Neural cell (in vitro differentiated cells): ENCODE data around the gene SLIT3. TPM values are rescaled to one million over a fixed set of nuclear protein-coding genes. Genes with fewer than 3 reads are reported as not detected.

Source experiments
- H2AFZ ChIP-seq: fragments of 200-600, 300-800 bp; sonication (generic), shearing (Covaris generic); 2 replicates; pipeline ENCODE4 v1.6.0; 2014; ENCODE audit warnings: low read depth, mild to moderate bottlenecking, antibody characterized with exemption, low read length, moderate library complexity
- H3F3A ChIP-seq: fragments of 200-600 bp; shearing (Covaris generic); 2 replicates; pipeline ENCODE4 v1.6.1; 2016; ENCODE audit warnings: mild to moderate bottlenecking, moderate library complexity, mixed read lengths, antibody characterized with exemption, low read length; ENCODE audit not compliant: insufficient read depth, poor library complexity, severe bottlenecking
- H3K27ac ChIP-seq: fragments of 200-600, 300-800 bp; sonication (generic), shearing (Covaris generic); 2 replicates; pipeline ENCODE4 v1.5.1; 2014; ENCODE audit warnings: mild to moderate bottlenecking, low read length, moderate library complexity
- H3K27me3 ChIP-seq: fragments of 300-800, 200-600 bp; sonication (generic), shearing (Covaris generic); 2 replicates; pipeline ENCODE4 v1.6.0; 2014; ENCODE audit warnings: mild to moderate bottlenecking, low read depth, low read length, moderate library complexity; ENCODE audit not compliant: insufficient read depth
- H3K36me3 ChIP-seq: fragments of 300-800, 200-600 bp; sonication (generic), shearing (Covaris generic); 2 replicates; pipeline ENCODE4 v1.5.1; 2014; ENCODE audit warnings: mild to moderate bottlenecking, antibody characterized with exemption, low read length, moderate library complexity; ENCODE audit not compliant: insufficient read depth
- H3K4me2 ChIP-seq: fragments of 300-800, 200-600 bp; sonication (generic), shearing (Covaris generic); 2 replicates; pipeline ENCODE4 v1.6.0; 2014; ENCODE audit warnings: mild to moderate bottlenecking, low read length
- H3K4me3 ChIP-seq: fragments of 300-800, 200-600 bp; sonication (generic), shearing (Covaris generic); 2 replicates; pipeline ENCODE4 v1.5.1; 2014; ENCODE audit warnings: mild to moderate bottlenecking, low read length, moderate library complexity
- H3K79me2 ChIP-seq: fragments of 200-600 bp; shearing (Covaris generic); replicated peaks from 2 replicates; pipeline ENCODE4 v1.6.0; 2014; ENCODE audit warnings: mild to moderate bottlenecking, low read length, moderate library complexity; ENCODE audit not compliant: insufficient read depth
- H3K9ac ChIP-seq: fragments of 300-800, 200-600 bp; sonication (generic), shearing (Covaris generic); 2 replicates; pipeline ENCODE4 v1.6.1; 2016; ENCODE audit warnings: mild to moderate bottlenecking, low read length, mixed read lengths
- H3K9me2 ChIP-seq: fragments of 200-600 bp; shearing (Covaris generic); 2 replicates; pipeline ENCODE4 v1.6.1; 2016; ENCODE audit warnings: mild to moderate bottlenecking, low read length, mixed read lengths; ENCODE audit not compliant: insufficient read depth
- H3K9me3 ChIP-seq: fragments of 200-600, 300-800 bp; sonication (generic), shearing (Covaris generic); 2 replicates; pipeline ENCODE4 v1.6.1; 2016; ENCODE audit warnings: mild to moderate bottlenecking, mixed run types, low read length, moderate library complexity, mixed read lengths
- H4K20me1 ChIP-seq: fragments of 200-600 bp; shearing (Covaris generic); 2 replicates; pipeline ENCODE4 v1.6.1; 2016; ENCODE audit warnings: mild to moderate bottlenecking, mixed run types; ENCODE audit not compliant: insufficient read depth
- EP300 ChIP-seq: fragments of 450-650 bp; conservative IDR thresholded peaks from 2 replicates; pipeline ENCODE4 v1.6.1; 2014; ENCODE audit warnings: antibody characterized with exemption, mild to moderate bottlenecking, moderate library complexity; ENCODE audit not compliant: poor library complexity, severe bottlenecking
- EZH2 ChIP-seq: fragments of 200-600, 300-800 bp; shearing (Covaris generic), sonication (generic); IDR thresholded peaks from 2 replicates; pipeline ENCODE4 v1.6.1; 2014; ENCODE audit warnings: antibody characterized with exemption, low read length, borderline replicate concordance, mild to moderate bottlenecking; ENCODE audit not compliant: insufficient read depth, poor library complexity, severe bottlenecking
- MXI1 ChIP-seq: fragments of 450-650 bp; conservative IDR thresholded peaks from 2 replicates; pipeline ENCODE4 v1.6.1; 2014; ENCODE audit warnings: antibody characterized with exemption, mild to moderate bottlenecking; ENCODE audit not compliant: poor library complexity, severe bottlenecking
- POLR2AphosphoS5 ChIP-seq: IDR thresholded peaks from 2 replicates; pipeline ENCODE4 v1.6.1; 2012
- RAD21 ChIP-seq: fragments of 450-650 bp; conservative IDR thresholded peaks from 2 replicates; pipeline ENCODE4 v1.6.1; 2014; ENCODE audit warnings: antibody characterized with exemption, mild to moderate bottlenecking, moderate library complexity
- SMC3 ChIP-seq: fragments of 450-650 bp; conservative IDR thresholded peaks from 2 replicates; pipeline ENCODE4 v1.6.1; 2014; ENCODE audit warnings: antibody characterized with exemption, mild to moderate bottlenecking, moderate library complexity; ENCODE audit not compliant: poor library complexity
- TAF1 ChIP-seq: IDR thresholded peaks from 2 replicates; pipeline ENCODE4 v1.6.1; 2012; ENCODE audit warnings: low read depth
- polyA plus RNA-seq: library from polyadenylated mRNA; depleted of rRNA; stranded (reverse); fragments of >200 nt; gene quantifications from 2 replicates; pipeline ENCODE4 v1.2.3, GENCODE V29; 2014
- TF ChIP-seq, protein P1 (sequence below): IDR thresholded peaks from 2 replicates; pipeline ENCODE4 v1.6.1; 2012; ENCODE audit warnings: borderline replicate concordance
- TF ChIP-seq, protein P2 (sequence below): fragments of 450-650 bp; IDR thresholded peaks from 2 replicates; pipeline ENCODE4 v1.5.1; 2014; ENCODE audit warnings: antibody characterized with exemption, mild to moderate bottlenecking, moderate library complexity; ENCODE audit not compliant: poor library complexity, severe bottlenecking

Gene SLIT3
- polyA plus RNA-seq, 1 donor from 2014 or later, result 1.2 TPM

DNA sequence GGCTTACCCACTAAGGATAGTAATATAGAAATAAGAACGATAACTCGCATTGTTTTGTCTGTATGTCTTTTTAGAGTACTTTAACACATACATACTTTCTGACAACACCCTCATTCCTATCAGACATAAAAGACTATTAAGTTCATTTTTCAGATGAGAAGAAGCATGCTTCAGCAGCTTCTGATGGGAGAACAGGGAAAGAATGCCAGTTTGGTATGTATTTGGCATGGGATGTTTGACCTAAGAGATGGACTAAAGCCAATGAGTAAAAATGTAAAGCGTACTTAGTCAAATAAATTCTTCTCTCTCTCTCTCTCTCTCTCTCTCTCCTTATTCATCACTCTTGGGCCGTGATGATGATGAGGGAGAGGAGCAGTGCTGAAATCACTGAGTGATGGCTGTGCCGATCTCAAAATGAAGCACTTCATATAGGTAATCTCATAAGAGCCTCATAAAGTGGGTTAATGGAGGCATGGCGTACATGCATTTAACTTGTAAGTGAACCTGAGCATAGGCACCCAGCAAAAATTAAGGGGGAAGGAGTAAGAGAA lies 71.5 kb downstream of the SLIT3 start:
- Histone ChIP-seq H3K79me2 (no peaks in the 10 kb centered on the region), H3K9ac (no peak overlapping the region), H3K27me3 (no peaks in the 10 kb centered on the region), H3F3A (no peaks in the 10 kb centered on the region), H4K20me1 (no peaks in the 10 kb centered on the region), H3K27ac (no peak overlapping the region), H3K4me3 (no peak overlapping the region), H3K4me2 (no peak overlapping the region), H2AFZ (no peak overlapping the region), H3K9me2 (no peaks in the 10 kb centered on the region), H3K9me3 (peaks cover under 1% of the 10 kb centered on the region), H3K36me3 (no peaks in the 10 kb centered on the region)
- no peak for TF ChIP-seq RAD21
- TF ChIP-seq, protein P1, sequence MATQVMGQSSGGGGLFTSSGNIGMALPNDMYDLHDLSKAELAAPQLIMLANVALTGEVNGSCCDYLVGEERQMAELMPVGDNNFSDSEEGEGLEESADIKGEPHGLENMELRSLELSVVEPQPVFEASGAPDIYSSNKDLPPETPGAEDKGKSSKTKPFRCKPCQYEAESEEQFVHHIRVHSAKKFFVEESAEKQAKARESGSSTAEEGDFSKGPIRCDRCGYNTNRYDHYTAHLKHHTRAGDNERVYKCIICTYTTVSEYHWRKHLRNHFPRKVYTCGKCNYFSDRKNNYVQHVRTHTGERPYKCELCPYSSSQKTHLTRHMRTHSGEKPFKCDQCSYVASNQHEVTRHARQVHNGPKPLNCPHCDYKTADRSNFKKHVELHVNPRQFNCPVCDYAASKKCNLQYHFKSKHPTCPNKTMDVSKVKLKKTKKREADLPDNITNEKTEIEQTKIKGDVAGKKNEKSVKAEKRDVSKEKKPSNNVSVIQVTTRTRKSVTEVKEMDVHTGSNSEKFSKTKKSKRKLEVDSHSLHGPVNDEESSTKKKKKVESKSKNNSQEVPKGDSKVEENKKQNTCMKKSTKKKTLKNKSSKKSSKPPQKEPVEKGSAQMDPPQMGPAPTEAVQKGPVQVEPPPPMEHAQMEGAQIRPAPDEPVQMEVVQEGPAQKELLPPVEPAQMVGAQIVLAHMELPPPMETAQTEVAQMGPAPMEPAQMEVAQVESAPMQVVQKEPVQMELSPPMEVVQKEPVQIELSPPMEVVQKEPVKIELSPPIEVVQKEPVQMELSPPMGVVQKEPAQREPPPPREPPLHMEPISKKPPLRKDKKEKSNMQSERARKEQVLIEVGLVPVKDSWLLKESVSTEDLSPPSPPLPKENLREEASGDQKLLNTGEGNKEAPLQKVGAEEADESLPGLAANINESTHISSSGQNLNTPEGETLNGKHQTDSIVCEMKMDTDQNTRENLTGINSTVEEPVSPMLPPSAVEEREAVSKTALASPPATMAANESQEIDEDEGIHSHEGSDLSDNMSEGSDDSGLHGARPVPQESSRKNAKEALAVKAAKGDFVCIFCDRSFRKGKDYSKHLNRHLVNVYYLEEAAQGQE, result no peak
- no peak for TF ChIP-seq EZH2
- TF ChIP-seq MXI1, result no peak
- TF ChIP-seq, protein P2, sequence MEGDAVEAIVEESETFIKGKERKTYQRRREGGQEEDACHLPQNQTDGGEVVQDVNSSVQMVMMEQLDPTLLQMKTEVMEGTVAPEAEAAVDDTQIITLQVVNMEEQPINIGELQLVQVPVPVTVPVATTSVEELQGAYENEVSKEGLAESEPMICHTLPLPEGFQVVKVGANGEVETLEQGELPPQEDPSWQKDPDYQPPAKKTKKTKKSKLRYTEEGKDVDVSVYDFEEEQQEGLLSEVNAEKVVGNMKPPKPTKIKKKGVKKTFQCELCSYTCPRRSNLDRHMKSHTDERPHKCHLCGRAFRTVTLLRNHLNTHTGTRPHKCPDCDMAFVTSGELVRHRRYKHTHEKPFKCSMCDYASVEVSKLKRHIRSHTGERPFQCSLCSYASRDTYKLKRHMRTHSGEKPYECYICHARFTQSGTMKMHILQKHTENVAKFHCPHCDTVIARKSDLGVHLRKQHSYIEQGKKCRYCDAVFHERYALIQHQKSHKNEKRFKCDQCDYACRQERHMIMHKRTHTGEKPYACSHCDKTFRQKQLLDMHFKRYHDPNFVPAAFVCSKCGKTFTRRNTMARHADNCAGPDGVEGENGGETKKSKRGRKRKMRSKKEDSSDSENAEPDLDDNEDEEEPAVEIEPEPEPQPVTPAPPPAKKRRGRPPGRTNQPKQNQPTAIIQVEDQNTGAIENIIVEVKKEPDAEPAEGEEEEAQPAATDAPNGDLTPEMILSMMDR, result no peak
- TF ChIP-seq EP300, result no peak
- TF ChIP-seq SMC3, result no peak
- TF ChIP-seq POLR2AphosphoS5, result no peak
- TF ChIP-seq TAF1, result no peak

DNA sequence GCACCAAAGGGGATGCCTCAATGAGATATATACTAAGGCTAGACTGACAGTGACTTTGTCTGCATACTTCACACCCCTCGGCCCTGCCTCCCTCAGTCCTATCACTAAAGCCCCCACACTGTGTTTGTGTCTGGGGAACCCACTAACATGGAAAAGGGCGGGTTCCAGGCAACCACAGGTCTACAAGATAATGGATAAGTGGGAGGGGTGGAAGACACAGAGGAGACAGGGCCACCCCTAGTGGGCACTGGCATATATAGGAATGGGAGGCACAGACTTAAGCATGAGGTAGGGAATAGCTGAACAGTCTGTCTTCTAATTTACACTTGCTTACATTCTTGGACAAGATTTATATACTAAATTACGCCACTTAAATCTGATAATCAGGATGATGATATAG lies 74.0 kb downstream of the SLIT3 start:
- no peak overlapping the region for H3K4me2 ChIP-seq
- H2AFZ ChIP-seq, result no peak overlapping the region
- H3K9me2 ChIP-seq, result no peaks in the 10 kb centered on the region
- H3K9ac ChIP-seq, result no peak overlapping the region
- H3K79me2 ChIP-seq, result no peaks in the 10 kb centered on the region
- H3K9me3 ChIP-seq, result no peaks in the 10 kb centered on the region
- no peak overlapping the region for H3K4me3 ChIP-seq
- no peaks in the 10 kb centered on the region for H3K36me3 ChIP-seq
- no peak for TF ChIP-seq EP300
- no peak for TF ChIP-seq POLR2AphosphoS5
- no peak for TF ChIP-seq TAF1
- TF ChIP-seq MXI1, result no peak
- no peaks in the 10 kb centered on the region for H3K27me3 ChIP-seq
- H4K20me1 ChIP-seq, result no peaks in the 10 kb centered on the region
- H3F3A ChIP-seq, result no peaks in the 10 kb centered on the region
- H3K27ac ChIP-seq, result no peak overlapping the region
